K562 (cell line): ENCODE data around the gene PEAR1. TPM values are rescaled to one million over a fixed set of nuclear protein-coding genes. Genes with fewer than 3 reads are reported as not detected.

Source experiments
- ATAC-seq: fragments of 200-7000 bp; cut with Tn5 transposase; 3 replicates; pipeline ENCODE4 v1.9.1; 2020; ENCODE audit warnings: moderate library complexity
- BruUV-seq: library from RNA; stranded (reverse); fragments of 400-500 nt; replicated peaks from 2 replicates; lab custom pipeline; 2021; lab: Mats Ljungman, UMichigan
- CTCF ChIA-PET: fragments of 300-600 bp; formaldehyde crosslinking; extraction: SDS; loops from one replicate; lab custom pipeline; 2021; ENCODE audit warnings: low intra/inter-chr PET ratio; lab: Yijun Ruan, JAX
- POLR2A ChIA-PET: fragments of 300-600, 350-650 bp; sonication (Branson Sonifier 250); formaldehyde crosslinking; extraction: SDS; loops from one replicate; lab custom pipeline; 2021; ENCODE audit warnings: antibody characterized with exemption, inconsistent platforms; lab: Yijun Ruan, JAX
- DNase-seq, 4 experiments: peaks; one replicate each; pipeline versions ENCODE4 v3.0.0 to v3.0.0-alpha.2; 2011 to 2018; ENCODE audit warnings: low spot score in 3 of 4, mixed read lengths in 3 of 4; ENCODE audit errors: extremely low read depth in 1 of 4
- FAIRE-seq: peaks from 2 replicates; lab custom pipeline; 2011; peaks lifted over from hg19 to GRCh38; lab: Jason Lieb, UNC
- H2AFZ ChIP-seq: 2 replicates; pipeline ENCODE4 v1.6.0; 2011; ENCODE audit warnings: low read depth, low read length, control low read depth, inconsistent platforms
- H3K27ac ChIP-seq: fragments of 200-600 bp; 3 replicates; pipeline ENCODE4 v1.8.0; 2011; ENCODE audit warnings: low read depth, mild to moderate bottlenecking, control low read depth, inconsistent platforms, low read length, moderate library complexity, mixed read lengths; ENCODE audit errors: extremely low read depth
- H3K27me3 ChIP-seq, 2 experiments: fragments of 300-600 bp in 1 of 2; 2 replicates in 1 of 2; 3 replicates in 1 of 2; pipeline versions ENCODE4 v1.6.0 to v1.8.0; 2011; ENCODE audit warnings: inconsistent platforms in 2 of 2, low read length in 2 of 2, mild to moderate bottlenecking in 1 of 2, mixed read lengths in 1 of 2, moderate library complexity in 1 of 2; ENCODE audit not compliant: control insufficient read depth in 2 of 2, insufficient read depth in 2 of 2
- H3K36me3 ChIP-seq: fragments of 300-600 bp; 3 replicates; pipeline ENCODE4 v1.8.0; 2011; ENCODE audit warnings: mild to moderate bottlenecking, low read length, inconsistent platforms; ENCODE audit not compliant: control insufficient read depth, insufficient read depth
- H3K4me1 ChIP-seq, 2 experiments: fragments of 200-600 bp in 1 of 2; replicated peaks in 1 of 2; 2 replicates in 1 of 2; 3 replicates in 1 of 2; pipeline versions ENCODE4 v1.5.1 to v1.8.0; 2011; ENCODE audit warnings: inconsistent platforms in 2 of 2, low read length in 2 of 2, mild to moderate bottlenecking in 1 of 2, mixed read lengths in 1 of 2, moderate library complexity in 1 of 2; ENCODE audit not compliant: control insufficient read depth in 2 of 2, insufficient read depth in 2 of 2
- H3K4me2 ChIP-seq: 2 replicates; pipeline ENCODE4 v1.6.1; 2011; ENCODE audit warnings: low read length, control low read depth, inconsistent platforms, mixed read lengths; ENCODE audit not compliant: insufficient read depth
- H3K4me3 ChIP-seq: fragments of 200-600 bp; sonication (generic), shearing (Covaris generic); 2 replicates; pipeline ENCODE4 v1.5.1; 2016; ENCODE audit warnings: control low read depth, inconsistent platforms
- H3K79me2 ChIP-seq: fragments of 200-600 bp; 3 replicates; pipeline ENCODE4 v1.8.0; 2011; ENCODE audit warnings: low read length, inconsistent platforms; ENCODE audit not compliant: control insufficient read depth, insufficient read depth
- H3K9ac ChIP-seq, 2 experiments: 2 replicates each; pipeline versions ENCODE4 v1.6.0 to v1.6.1; 2011; ENCODE audit warnings: low read depth in 2 of 2, low read length in 2 of 2, control low read depth in 1 of 2, inconsistent platforms in 1 of 2, mild to moderate bottlenecking in 1 of 2, mixed read lengths in 1 of 2; ENCODE audit not compliant: insufficient read depth in 1 of 2
- H3K9me1 ChIP-seq: one replicate; pipeline ENCODE4 v1.6.0; 2011; ENCODE audit warnings: inconsistent platforms, mild to moderate bottlenecking, low read length, moderate library complexity; ENCODE audit not compliant: control insufficient read depth, insufficient read depth
- H3K9me3 ChIP-seq: replicated peaks from 2 replicates; pipeline ENCODE4 v1.5.1; 2011; ENCODE audit warnings: low read depth, low read length, inconsistent platforms; ENCODE audit not compliant: control insufficient read depth, insufficient read depth
- H4K20me1 ChIP-seq: replicated peaks from 2 replicates; pipeline ENCODE4 v1.6.1; 2011; ENCODE audit warnings: low read length, inconsistent platforms, mixed read lengths; ENCODE audit not compliant: control insufficient read depth, insufficient read depth
- GABPB1 ChIP-seq: sonication (generic); formaldehyde crosslinking; IDR thresholded peaks from 2 replicates; pipeline ENCODE4 v1.8.0; 2022; ENCODE audit warnings: mild to moderate bottlenecking, missing genetic modification reagents
- NFE2 ChIP-seq: IDR thresholded peaks from 2 replicates; pipeline ENCODE4 v1.6.1; 2014; ENCODE audit warnings: antibody characterized with exemption, low read depth
- SMC3 ChIP-seq: conservative IDR thresholded peaks from 2 replicates; pipeline ENCODE4 v1.6.1; 2011; ENCODE audit warnings: low read depth, low read length, improper control_type of control experiment; ENCODE audit not compliant: insufficient read depth
- ZBTB1 ChIP-seq: sonication (generic); formaldehyde crosslinking; IDR thresholded peaks from 2 replicates; pipeline ENCODE4 v1.8.1; 2023; ENCODE audit warnings: missing genetic modification reagents, low read depth, mild to moderate bottlenecking, borderline replicate concordance
- ZNF23 ChIP-seq: fragments of 250-450 bp; sonication (Bioruptor Pico); IDR thresholded peaks from 2 replicates; pipeline ENCODE4 v1.4.0; 2020; ENCODE audit warnings: mild to moderate bottlenecking
- ZNF347 ChIP-seq: fragments of 450-650 bp; formaldehyde crosslinking; IDR thresholded peaks from 2 replicates; pipeline ENCODE4 v1.4.0; 2020; ENCODE audit warnings: low read depth, mild to moderate bottlenecking, moderate library complexity
- WGBS: fragments of 100-300 bp; shearing (Covaris generic); methylation state at CpG from one replicate; pipeline ENCODE4 v1.1.6; 2016; ENCODE audit warnings: low coverage, mixed read lengths; ENCODE audit not compliant: insufficient coverage; ENCODE audit errors: missing lambda C conversion rate; 5-methylcytosine and 5-hydroxymethylcytosine counted together
- in situ Hi-C: fragments of 300-500 bp; cut with MboI; formaldehyde crosslinking; loops from 4 replicates; pipeline ENCODE4 v1.15.0; 2018; ENCODE audit warnings: inconsistent platforms, mixed read lengths
- intact Hi-C: fragments of 100-400 bp; cut with micrococcal nuclease; formaldehyde crosslinking; loops from 2 replicates; pipeline ENCODE4 v1.14.2; 2022
- polyA plus RNA-seq, 8 experiments: library from polyadenylated mRNA; depleted of rRNA in 4 of 8; stranded (reverse) in 5 of 8; unstranded in 3 of 8; fragments of >200 nt; fragmentation: Nextera tagmentation in 2 of 8; fragmentation: Illumina TruSeq in 1 of 8; extraction: Ambion mirVana in 2 of 8; extraction: Trizol in 1 of 8; gene quantifications; 2 replicates each; pipeline versions ENCODE4 v1.2.1 to v1.2.3, GENCODE V29; 2011 to 2014; ENCODE audit warnings: inconsistent platforms in 1 of 8, missing spikeins in 1 of 8
- total RNA-seq, 7 experiments: library from RNA; depleted of rRNA in 6 of 7; stranded (reverse); fragments of >200 nt in 6 of 7; fragmentation: Illumina TruSeq in 2 of 7; extraction: Trizol in 2 of 7; gene quantifications; 2 replicates each; pipeline versions ENCODE4 v1.2.1 to v1.2.3, GENCODE V29; 2011 to 2021; ENCODE audit warnings: low replicate concordance in 1 of 7
- TF ChIP-seq, protein P1 (sequence below): fragments of 250-450 bp; sonication (Bioruptor Pico); IDR thresholded peaks from 2 replicates; pipeline ENCODE4 v1.5.1; 2021; ENCODE audit warnings: mild to moderate bottlenecking

Gene PEAR1
- total and polyA plus RNA-seq, 9 of the 15 experiments (the other 6 are each of a cell fraction or from before 2014, with no cell fraction given): 0.87 to 13.9 (median 6.1) TPM

DNA sequence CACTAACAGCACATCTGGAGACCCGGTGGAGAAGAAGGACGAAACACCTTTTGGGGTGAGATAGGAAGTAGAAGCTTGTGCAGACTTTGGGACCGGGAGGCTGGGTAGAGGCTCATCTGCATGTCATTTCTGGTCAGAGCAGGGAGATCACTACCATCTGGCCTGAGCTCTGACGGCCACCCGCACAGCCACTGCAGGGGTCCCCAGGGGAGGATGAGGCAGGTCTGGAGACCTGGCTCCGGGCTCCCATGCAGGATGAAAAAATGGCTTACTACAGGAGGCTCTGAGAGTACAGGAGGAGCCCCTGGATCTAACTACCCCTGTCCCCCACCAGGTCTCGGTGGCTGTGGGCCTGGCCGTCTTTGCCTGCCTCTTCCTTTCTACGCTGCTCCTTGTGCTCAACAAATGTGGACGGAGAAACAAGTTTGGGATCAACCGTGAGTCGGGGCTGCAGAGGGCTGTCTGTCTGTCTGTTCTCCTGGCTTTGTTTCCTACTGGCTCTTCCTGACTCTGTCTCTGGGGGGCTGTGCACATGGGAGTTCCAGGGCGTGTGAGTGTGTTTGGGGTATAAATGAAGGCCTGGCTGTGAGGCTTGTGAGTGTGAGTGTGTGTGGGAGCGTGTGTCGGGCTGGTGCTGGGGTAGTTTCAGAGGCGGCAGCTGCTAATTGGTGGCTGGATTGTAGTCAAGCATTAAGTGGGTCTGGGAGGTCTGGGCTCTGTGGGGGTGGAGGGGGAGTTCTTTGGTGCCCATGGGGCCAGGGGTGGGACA is 18.8 kb upstream of the PEAR1 start:
- Histone ChIP-seq H3K9me3 (no peaks in the 10 kb centered on the region), H3K4me3 (no peak overlapping the region), H3K9me1 (no peaks in the 10 kb centered on the region), H2AFZ (no peak overlapping the region), H3K4me2 (no peak overlapping the region), H3K27me3 (no peaks in the 10 kb centered on the region), H3K36me3 (peaks cover 2% of the 10 kb centered on the region; the same call in 2 of the 3 replicates), H3K27ac (no peak overlapping the region), H4K20me1 (no peaks in the 10 kb centered on the region), H3K4me1 (peaks cover 12 to 29% of the 10 kb centered on the region in 2 experiments), H3K79me2 (no peaks in the 10 kb centered on the region), H3K9ac (peak overlapping the region in 1 of 2 experiments; percentile 70; a peak in 2 of 4 replicates)
- ATAC-seq: no peak
- in situ Hi-C loops: no loop called here
- no peak for FAIRE-seq
- ChIA-PET CTCF (no interaction called here), POLR2A (interaction anchor here (1.4 kb wide), 1 partner anchor 9 kb away, joined by 3 read pairs; no protein-coding TSS in a partner anchor)
- intact Hi-C loops: no loop called here
- BruUV-seq: no TSS peak
- DNase-seq: no peak
- 71% methylated on average over 16 of the region's 16 CpGs for WGBS
- TF ChIP-seq SMC3 (no peak), NFE2 (no peak), ZNF23 (no peak), GABPB1 (CRISPR knock-in tag) (no peak), ZBTB1 (CRISPR knock-in tag) (no peak), ZNF347 (CRISPR knock-in tag) (no peak)
- TF ChIP-seq, protein P1, sequence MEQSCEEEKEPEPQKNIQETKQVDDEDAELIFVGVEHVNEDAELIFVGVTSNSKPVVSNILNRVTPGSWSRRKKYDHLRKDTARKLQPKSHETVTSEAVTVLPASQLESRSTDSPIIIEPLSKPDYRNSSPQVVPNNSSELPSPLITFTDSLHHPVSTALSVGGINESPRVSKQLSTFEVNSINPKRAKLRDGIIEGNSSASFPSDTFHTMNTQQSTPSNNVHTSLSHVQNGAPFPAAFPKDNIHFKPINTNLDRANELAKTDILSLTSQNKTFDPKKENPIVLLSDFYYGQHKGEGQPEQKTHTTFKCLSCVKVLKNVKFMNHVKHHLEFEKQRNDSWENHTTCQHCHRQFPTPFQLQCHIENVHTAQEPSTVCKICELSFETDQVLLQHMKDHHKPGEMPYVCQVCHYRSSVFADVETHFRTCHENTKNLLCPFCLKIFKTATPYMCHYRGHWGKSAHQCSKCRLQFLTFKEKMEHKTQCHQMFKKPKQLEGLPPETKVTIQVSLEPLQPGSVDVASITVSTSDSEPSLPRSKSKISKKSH (CRISPR knock-in tag): no peak
